HepG2 (cell line): ENCODE measurements around the gene PAK1IP1. TPM values are rescaled to one million over a fixed set of nuclear protein-coding genes. Genes with fewer than 3 reads are reported as not detected.

ENCODE experiments used
- ATAC-seq: fragments of 200-7000 bp; cut with Tn5 transposase; 3 replicates; pipeline ENCODE4 v1.9.1; 2020; ENCODE audit warnings: mild to moderate bottlenecking, moderate library complexity
- BruUV-seq: library from RNA; stranded (reverse); fragments of 400-500 nt; replicated peaks from 2 replicates; lab custom pipeline; 2021; lab: Mats Ljungman, UMichigan
- CTCF ChIA-PET: fragments of 300-600 bp; formaldehyde crosslinking; extraction: SDS; loops from one replicate; lab custom pipeline; 2021; ENCODE audit warnings: low total read pairs, inconsistent platforms, low intra/inter-chr PET ratio; lab: Yijun Ruan, JAX
- POLR2A ChIA-PET: fragments of 350-600 bp; sonication (Branson Sonifier 250); formaldehyde crosslinking; loops from one replicate; lab custom pipeline; 2020; ENCODE audit warnings: antibody characterized with exemption, inconsistent platforms; lab: Yijun Ruan, JAX
- DNase-seq: peaks from one replicate; pipeline ENCODE4 v3.0.0-alpha.2; 2015; ENCODE audit warnings: low spot score
- FAIRE-seq: peaks from 3 replicates; lab custom pipeline; 2011; peaks lifted over from hg19 to GRCh38; lab: Jason Lieb, UNC
- H2AFZ ChIP-seq: one replicate; pipeline ENCODE4 v1.6.1; 2011; ENCODE audit warnings: low read length, inconsistent platforms
- H3K27ac ChIP-seq: fragments of 300-600 bp; 3 replicates; pipeline ENCODE4 v1.8.0; 2011; ENCODE audit warnings: mixed run types, mild to moderate bottlenecking, mixed read lengths, low read length, inconsistent platforms; ENCODE audit not compliant: insufficient read depth; ENCODE audit errors: extremely low read length
- H3K27me3 ChIP-seq, 2 experiments: fragments of 200-600 bp in 1 of 2; 2 replicates in 1 of 2; 3 replicates in 1 of 2; pipeline versions ENCODE4 v1.6.0 to v1.8.0; 2011; ENCODE audit warnings: low read length in 2 of 2, mild to moderate bottlenecking in 2 of 2, moderate library complexity in 2 of 2, inconsistent platforms in 1 of 2; ENCODE audit not compliant: insufficient read depth in 2 of 2, control insufficient read depth in 1 of 2
- H3K36me3 ChIP-seq, 2 experiments: fragments of 200-600 bp in 1 of 2; replicated peaks in 1 of 2; 2 replicates in 1 of 2; 3 replicates in 1 of 2; pipeline versions ENCODE4 v1.5.1 to v1.8.0; 2011; ENCODE audit warnings: low read length in 2 of 2, inconsistent platforms in 1 of 2; ENCODE audit not compliant: insufficient read depth in 2 of 2, control insufficient read depth in 1 of 2
- H3K4me1 ChIP-seq: 2 replicates; pipeline ENCODE4 v1.5.1; 2012; ENCODE audit warnings: low read length, inconsistent platforms; ENCODE audit not compliant: insufficient read depth
- H3K4me2 ChIP-seq: 2 replicates; pipeline ENCODE4 v1.6.0; 2011; ENCODE audit warnings: low read depth, low read length, inconsistent platforms
- H3K4me3 ChIP-seq, 3 experiments: fragments of 200-600 bp in 1 of 3; sonication (generic), shearing (Covaris generic) in 1 of 3; replicated peaks in 1 of 3; 2 replicates each; pipeline ENCODE4 v1.5.1; 2011 to 2016; ENCODE audit warnings: low read length in 3 of 3, inconsistent platforms in 2 of 3, low read depth in 2 of 3, mild to moderate bottlenecking in 2 of 3, control low read depth in 1 of 3, mixed read lengths in 1 of 3; ENCODE audit not compliant: insufficient read depth in 1 of 3
- H3K79me2 ChIP-seq: one replicate; pipeline ENCODE4 v1.6.1; 2011; ENCODE audit warnings: low read length, inconsistent platforms; ENCODE audit not compliant: insufficient read depth
- H3K9ac ChIP-seq: 2 replicates; pipeline ENCODE4 v1.6.0; 2011; ENCODE audit warnings: mild to moderate bottlenecking, low read depth, low read length, inconsistent platforms; ENCODE audit not compliant: insufficient read depth
- H3K9me3 ChIP-seq: 2 replicates; pipeline ENCODE4 v1.5.1; 2012; ENCODE audit warnings: mild to moderate bottlenecking, low read length
- H4K20me1 ChIP-seq: 2 replicates; pipeline ENCODE4 v1.6.0; 2011; ENCODE audit warnings: inconsistent platforms, mild to moderate bottlenecking, low read length, moderate library complexity; ENCODE audit not compliant: insufficient read depth
- BCL6 ChIP-seq: IDR thresholded peaks from 2 replicates; pipeline ENCODE4 v1.6.1; 2016; ENCODE audit warnings: missing genetic modification reagents, missing compliant biosample characterization
- CEBPG ChIP-seq: IDR thresholded peaks from 2 replicates; pipeline ENCODE4 v1.6.1; 2016
- FOXM1 ChIP-seq: sonication (generic); formaldehyde crosslinking; IDR thresholded peaks from 2 replicates; pipeline ENCODE4 v1.5.0; 2020; ENCODE audit warnings: missing genetic modification reagents
- HES4 ChIP-seq: sonication (generic); formaldehyde crosslinking; IDR thresholded peaks from 2 replicates; pipeline ENCODE4 v1.9.0; 2021; ENCODE audit warnings: mild to moderate bottlenecking, missing genetic modification reagents, borderline replicate concordance
- PHF8 ChIP-seq: sonication (generic); formaldehyde crosslinking; IDR thresholded peaks from 2 replicates; pipeline ENCODE4 v1.5.0; 2020; ENCODE audit warnings: missing genetic modification reagents
- PRMT3 ChIP-seq: sonication (generic); formaldehyde crosslinking; IDR thresholded peaks from 2 replicates; pipeline ENCODE4 v1.8.1; 2022; ENCODE audit warnings: low read depth, mild to moderate bottlenecking, moderate library complexity, missing genetic modification reagents, borderline replicate concordance
- RBM39 ChIP-seq: fragments of 200-400 bp; formaldehyde crosslinking; IDR thresholded peaks from one replicate; pipeline ENCODE4 v1.6.1; 2018; ENCODE audit warnings: antibody characterized with exemption, mild to moderate bottlenecking, low read depth, low read length; ENCODE audit not compliant: poor library complexity, severe bottlenecking
- SAFB2 ChIP-seq: sonication (generic); formaldehyde crosslinking; IDR thresholded peaks from 2 replicates; pipeline ENCODE4 v1.5.1; 2020; ENCODE audit warnings: missing genetic modification reagents, low read depth, mild to moderate bottlenecking, borderline replicate concordance
- SP4 ChIP-seq: sonication (generic); formaldehyde crosslinking; IDR thresholded peaks from 2 replicates; pipeline ENCODE4 v1.8.1; 2023; ENCODE audit warnings: mild to moderate bottlenecking, missing genetic modification reagents
- ZEB1 ChIP-seq: IDR thresholded peaks from 2 replicates; pipeline ENCODE4 v1.6.1; 2012; ENCODE audit warnings: mild to moderate bottlenecking, low read depth, inconsistent platforms; ENCODE audit not compliant: insufficient replicate concordance
- ZNF253 ChIP-seq: sonication (generic); formaldehyde crosslinking; IDR thresholded peaks from 2 replicates; pipeline ENCODE4 v1.8.0; 2022; ENCODE audit warnings: mild to moderate bottlenecking, missing genetic modification reagents, borderline replicate concordance
- ZNF256 ChIP-seq: sonication (generic); formaldehyde crosslinking; conservative IDR thresholded peaks from 2 replicates; pipeline ENCODE4 v1.4.0; 2020; ENCODE audit warnings: missing genetic modification reagents
- WGBS: methylation state at CpG from one replicate; pipeline ENCODE4 v1.1.6; 2017; ENCODE audit warnings: low lambda C conversion rate; 5-methylcytosine and 5-hydroxymethylcytosine counted together
- in situ Hi-C: cut with HindIII; loops from 2 replicates; pipeline ENCODE4 v1.10.0; 2017; ENCODE audit warnings: low pct_unique_long_range_greater_than_20kb; ENCODE audit not compliant: extremely low pct_ligation_motif_present
- intact Hi-C: fragments of 100-400 bp; cut with micrococcal nuclease; formaldehyde crosslinking; loops from one replicate; pipeline ENCODE4 v1.10.0; 2022; ENCODE audit not compliant: unreplicated experiment
- polyA plus RNA-seq, 8 experiments: library from polyadenylated mRNA; depleted of rRNA in 3 of 8; stranded (reverse) in 7 of 8; unstranded in 1 of 8; fragments of >200 nt; fragmentation: Illumina TruSeq in 4 of 8; extraction: Trizol in 4 of 8; gene quantifications; 2 replicates each; pipeline versions ENCODE4 v1.2.1 to v1.2.3, GENCODE V29; 2011 to 2016; ENCODE audit warnings: low read depth in 4 of 8, missing spikeins in 1 of 8, mixed read lengths in 1 of 8; ENCODE audit not compliant: insufficient read depth in 1 of 8
- total RNA-seq, 5 experiments: library from RNA; depleted of rRNA; stranded (reverse); fragments of >200 nt; fragmentation: Illumina TruSeq; extraction: Trizol; gene quantifications; 2 replicates each; pipeline ENCODE4 v1.2.3, GENCODE V29; 2016; ENCODE audit warnings: low read depth in 1 of 5
- TF ChIP-seq, protein P1 (sequence below): sonication (generic); formaldehyde crosslinking; IDR thresholded peaks from 2 replicates; pipeline ENCODE4 v1.4.0; 2020; ENCODE audit warnings: missing genetic modification reagents
- TF ChIP-seq, protein P2 (sequence below): sonication (generic); formaldehyde crosslinking; IDR thresholded peaks from 2 replicates; pipeline ENCODE4 v1.5.1; 2020; ENCODE audit warnings: mild to moderate bottlenecking, missing genetic modification reagents, borderline replicate concordance
- TF ChIP-seq, protein P3 (sequence below): IDR thresholded peaks from 2 replicates; pipeline ENCODE4 v1.6.1; 2016; ENCODE audit warnings: low read depth, control low read depth

The PAK1IP1 gene
- total and polyA plus RNA-seq, 2 of the 13 experiments (the other 11 are each of a cell fraction or from before 2014, with no cell fraction given) = 23.4 to 66.2 TPM

DNA sequence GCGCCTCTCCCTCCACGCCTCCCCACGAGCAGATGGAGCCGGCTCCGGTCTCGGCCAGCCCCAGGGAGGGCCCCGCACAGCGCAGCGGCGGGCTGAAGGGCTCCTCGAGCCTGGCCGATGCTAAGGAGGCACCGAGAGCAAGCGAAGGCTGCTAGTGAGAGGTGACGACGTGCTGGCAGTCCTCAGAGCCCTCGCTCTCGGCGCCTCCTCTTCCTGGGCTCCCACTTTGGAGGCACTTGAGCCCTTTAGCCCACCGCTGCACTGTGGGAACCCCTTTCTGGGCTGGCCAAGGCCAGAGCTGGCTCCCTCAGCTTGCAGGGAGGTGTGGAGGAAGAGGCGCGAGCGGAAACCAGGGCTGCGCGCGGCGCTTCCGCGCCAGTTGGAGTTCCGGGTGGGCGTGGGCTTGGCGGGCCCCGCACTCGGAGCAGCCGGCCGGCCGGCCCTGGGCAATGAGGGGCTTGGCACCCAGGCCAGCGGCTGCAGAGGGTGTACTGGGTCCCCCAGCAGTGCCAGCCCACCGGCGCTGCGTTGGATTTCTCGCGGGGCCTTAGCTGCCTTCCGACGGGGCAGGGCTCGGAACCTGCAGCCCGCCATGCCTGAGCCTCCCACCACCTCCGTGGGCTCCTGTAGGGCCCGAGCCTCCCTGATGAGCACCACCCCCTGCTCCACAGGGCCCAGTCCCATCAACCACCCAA is 25.6 kb downstream of the PAK1IP1 start:
- Histone ChIP-seq H3K27me3 (no peaks in the 10 kb centered on the region), H3K4me3 (peak overlapping the region; percentile 56 to 76 (median 70)), H3K4me1 (peaks cover 32% of the 10 kb centered on the region), H2AFZ (no peak overlapping the region), H3K27ac (peak overlapping the region; percentile 95), H3K36me3 (peaks cover 4 to 7% of the 10 kb centered on the region in 2 experiments; a peak in 4 of 5 replicates), H3K9ac (peak overlapping the region; percentile 83), H3K79me2 (peaks cover 21% of the 10 kb centered on the region), H3K4me2 (peak overlapping the region; percentile 75), H4K20me1 (no peaks in the 10 kb centered on the region), H3K9me3 (peaks cover 15% of the 10 kb centered on the region)
- intact Hi-C loops = no loop called here
- ChIA-PET POLR2A (interaction anchor here (0.6 to 6.6 kb wide), 20 partner anchors 10 to 1289 kb away, joined by 3 to 332 read pairs (median 6); partner anchors contain the start of genes C6orf52, PAK1IP1 and TMEM14B), CTCF (no interaction called here)
- no TSS peak for BruUV-seq
- no peak for FAIRE-seq
- in situ Hi-C loops = no loop called here
- peak; percentile 24 for DNase-seq
- 33% methylated on average over 21 of the region's 49 CpGs for WGBS
- ATAC-seq = peak; percentile 28
- no peak for TF ChIP-seq ZEB1
- TF ChIP-seq RBM39 = peak; percentile 50
- TF ChIP-seq, protein P1, sequence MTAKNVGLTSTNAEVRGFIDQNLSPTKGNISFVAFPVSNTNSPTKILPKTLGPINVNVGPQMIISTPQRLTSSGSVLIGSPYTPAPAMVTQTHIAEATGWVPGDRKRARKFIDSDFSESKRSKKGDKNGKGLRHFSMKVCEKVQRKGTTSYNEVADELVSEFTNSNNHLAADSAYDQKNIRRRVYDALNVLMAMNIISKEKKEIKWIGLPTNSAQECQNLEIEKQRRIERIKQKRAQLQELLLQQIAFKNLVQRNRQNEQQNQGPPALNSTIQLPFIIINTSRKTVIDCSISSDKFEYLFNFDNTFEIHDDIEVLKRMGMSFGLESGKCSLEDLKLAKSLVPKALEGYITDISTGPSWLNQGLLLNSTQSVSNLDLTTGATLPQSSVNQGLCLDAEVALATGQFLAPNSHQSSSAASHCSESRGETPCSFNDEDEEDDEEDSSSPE (CRISPR knock-in tag) = no peak
- 0 out of 2 replicates have a peak, but pooled peaks have one; percentile 48 for TF ChIP-seq ZNF256 (CRISPR knock-in tag)
- TF ChIP-seq ZNF253 (CRISPR knock-in tag) = peak; percentile 18; the same call in 1 of the 2 replicates
- TF ChIP-seq PHF8 = peak; percentile 69
- 0 out of 2 replicates have a peak, but pooled peaks have one; percentile 28 for TF ChIP-seq SP4 (CRISPR knock-in tag)
- peak; percentile 87 for TF ChIP-seq HES4
- peak; percentile 1; the same call in 1 of the 2 replicates for TF ChIP-seq BCL6 (CRISPR knock-in tag)
- no peak for TF ChIP-seq FOXM1 (CRISPR knock-in tag)
- TF ChIP-seq, protein P2, sequence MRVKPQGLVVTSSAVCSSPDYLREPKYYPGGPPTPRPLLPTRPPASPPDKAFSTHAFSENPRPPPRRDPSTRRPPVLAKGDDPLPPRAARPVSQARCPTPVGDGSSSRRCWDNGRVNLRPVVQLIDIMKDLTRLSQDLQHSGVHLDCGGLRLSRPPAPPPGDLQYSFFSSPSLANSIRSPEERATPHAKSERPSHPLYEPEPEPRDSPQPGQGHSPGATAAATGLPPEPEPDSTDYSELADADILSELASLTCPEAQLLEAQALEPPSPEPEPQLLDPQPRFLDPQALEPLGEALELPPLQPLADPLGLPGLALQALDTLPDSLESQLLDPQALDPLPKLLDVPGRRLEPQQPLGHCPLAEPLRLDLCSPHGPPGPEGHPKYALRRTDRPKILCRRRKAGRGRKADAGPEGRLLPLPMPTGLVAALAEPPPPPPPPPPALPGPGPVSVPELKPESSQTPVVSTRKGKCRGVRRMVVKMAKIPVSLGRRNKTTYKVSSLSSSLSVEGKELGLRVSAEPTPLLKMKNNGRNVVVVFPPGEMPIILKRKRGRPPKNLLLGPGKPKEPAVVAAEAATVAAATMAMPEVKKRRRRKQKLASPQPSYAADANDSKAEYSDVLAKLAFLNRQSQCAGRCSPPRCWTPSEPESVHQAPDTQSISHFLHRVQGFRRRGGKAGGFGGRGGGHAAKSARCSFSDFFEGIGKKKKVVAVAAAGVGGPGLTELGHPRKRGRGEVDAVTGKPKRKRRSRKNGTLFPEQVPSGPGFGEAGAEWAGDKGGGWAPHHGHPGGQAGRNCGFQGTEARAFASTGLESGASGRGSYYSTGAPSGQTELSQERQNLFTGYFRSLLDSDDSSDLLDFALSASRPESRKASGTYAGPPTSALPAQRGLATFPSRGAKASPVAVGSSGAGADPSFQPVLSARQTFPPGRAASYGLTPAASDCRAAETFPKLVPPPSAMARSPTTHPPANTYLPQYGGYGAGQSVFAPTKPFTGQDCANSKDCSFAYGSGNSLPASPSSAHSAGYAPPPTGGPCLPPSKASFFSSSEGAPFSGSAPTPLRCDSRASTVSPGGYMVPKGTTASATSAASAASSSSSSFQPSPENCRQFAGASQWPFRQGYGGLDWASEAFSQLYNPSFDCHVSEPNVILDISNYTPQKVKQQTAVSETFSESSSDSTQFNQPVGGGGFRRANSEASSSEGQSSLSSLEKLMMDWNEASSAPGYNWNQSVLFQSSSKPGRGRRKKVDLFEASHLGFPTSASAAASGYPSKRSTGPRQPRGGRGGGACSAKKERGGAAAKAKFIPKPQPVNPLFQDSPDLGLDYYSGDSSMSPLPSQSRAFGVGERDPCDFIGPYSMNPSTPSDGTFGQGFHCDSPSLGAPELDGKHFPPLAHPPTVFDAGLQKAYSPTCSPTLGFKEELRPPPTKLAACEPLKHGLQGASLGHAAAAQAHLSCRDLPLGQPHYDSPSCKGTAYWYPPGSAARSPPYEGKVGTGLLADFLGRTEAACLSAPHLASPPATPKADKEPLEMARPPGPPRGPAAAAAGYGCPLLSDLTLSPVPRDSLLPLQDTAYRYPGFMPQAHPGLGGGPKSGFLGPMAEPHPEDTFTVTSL (CRISPR knock-in tag) = 0 out of 2 replicates have a peak, but pooled peaks have one; percentile 18
- TF ChIP-seq, protein P3, sequence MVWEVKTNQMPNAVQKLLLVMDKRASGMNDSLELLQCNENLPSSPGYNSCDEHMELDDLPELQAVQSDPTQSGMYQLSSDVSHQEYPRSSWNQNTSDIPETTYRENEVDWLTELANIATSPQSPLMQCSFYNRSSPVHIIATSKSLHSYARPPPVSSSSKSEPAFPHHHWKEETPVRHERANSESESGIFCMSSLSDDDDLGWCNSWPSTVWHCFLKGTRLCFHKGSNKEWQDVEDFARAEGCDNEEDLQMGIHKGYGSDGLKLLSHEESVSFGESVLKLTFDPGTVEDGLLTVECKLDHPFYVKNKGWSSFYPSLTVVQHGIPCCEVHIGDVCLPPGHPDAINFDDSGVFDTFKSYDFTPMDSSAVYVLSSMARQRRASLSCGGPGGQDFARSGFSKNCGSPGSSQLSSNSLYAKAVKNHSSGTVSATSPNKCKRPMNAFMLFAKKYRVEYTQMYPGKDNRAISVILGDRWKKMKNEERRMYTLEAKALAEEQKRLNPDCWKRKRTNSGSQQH (CRISPR knock-in tag) = no peak
- TF ChIP-seq SAFB2 (CRISPR knock-in tag) = peak; percentile 25; the same call in 1 of the 2 replicates
- TF ChIP-seq PRMT3 (CRISPR knock-in tag) = no peak; the same call in 1 of the 2 replicates
- TF ChIP-seq CEBPG (CRISPR knock-in tag) = no peak
